Umbilical cord (tissue), 2 donors: ENCODE results near the gene STPG2. TPM values are rescaled to one million over a fixed set of nuclear protein-coding genes. Genes with fewer than 3 reads are reported as not detected.
"Not testable (repeated sequence)": the region's sequence is repeated elsewhere in the genome, so short reads cannot be mapped to it uniquely, and the experiment has no call there.

ENCODE experiments used
- DNase-seq: peaks from one replicate; pipeline ENCODE4 v3.0.0-alpha.2; 2015; ENCODE audit warnings: low spot score
- total RNA-seq: library from RNA; depleted of rRNA; stranded (reverse); fragments of >200 nt; gene quantifications from one replicate; pipeline ENCODE4 v1.2.3, GENCODE V29; 2014; ENCODE audit warnings: low replicate concordance; ENCODE audit not compliant: insufficient read depth

The STPG2 gene
- total RNA-seq, 1 donor from 2014 or later = 3.4 TPM

DNA sequence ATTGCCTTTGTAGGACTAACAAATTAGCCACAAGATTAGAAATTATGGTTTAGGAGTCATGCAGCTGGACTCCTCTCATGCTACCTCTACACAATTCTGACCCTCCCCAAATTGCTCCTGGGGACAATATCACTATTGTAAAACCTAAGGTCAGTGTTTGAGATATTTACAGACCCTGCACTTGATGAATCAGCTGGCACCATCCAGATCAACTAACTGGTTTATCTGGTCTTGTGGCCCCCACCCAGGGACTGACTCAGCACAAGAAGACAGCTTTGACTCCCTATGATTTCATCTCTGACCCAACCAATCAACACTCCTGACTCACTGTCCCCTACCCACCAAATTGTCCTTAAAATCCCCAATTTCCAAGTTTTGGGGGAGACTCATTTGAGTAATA is 192.4 kb downstream of the STPG2 start:
- DNase-seq = no peak

DNA sequence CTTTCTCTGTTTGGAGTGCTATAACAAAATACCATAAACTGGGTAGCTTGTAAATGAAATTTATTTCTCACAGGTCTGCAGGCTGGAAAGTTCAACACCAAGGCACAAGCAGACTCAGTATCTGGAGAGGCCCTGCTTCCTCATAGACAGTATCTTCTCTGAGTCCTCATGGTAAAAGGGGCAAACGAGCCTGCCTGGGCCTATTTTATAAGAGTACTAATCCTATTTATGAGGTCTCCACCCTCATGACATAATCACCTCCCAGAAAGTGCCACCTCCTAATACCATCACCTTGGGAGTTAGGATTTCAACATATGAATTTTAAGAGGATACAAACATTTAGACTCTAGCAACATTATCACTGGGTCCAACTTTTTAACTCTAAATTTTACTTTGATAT is 200.3 kb downstream of the STPG2 start:
- DNase-seq = no peak

DNA sequence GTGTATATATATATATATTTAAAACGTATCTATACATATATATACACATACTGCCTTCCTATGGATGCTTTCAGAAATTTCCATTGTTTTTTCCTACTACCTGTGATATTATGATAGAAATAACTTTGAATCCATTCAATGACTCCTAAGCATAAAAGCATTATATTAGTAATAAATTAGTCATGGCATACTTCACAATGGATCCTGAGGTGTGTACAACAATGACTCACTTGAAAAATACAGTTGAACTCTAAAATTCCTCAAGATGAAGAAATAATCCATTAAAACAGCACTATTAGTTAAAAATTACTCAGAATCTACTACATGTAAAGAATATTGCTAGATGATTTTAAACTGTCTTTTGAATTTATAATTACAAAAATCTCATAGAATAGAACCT is 201.1 kb downstream of the STPG2 start:
- DNase-seq = no peak

DNA sequence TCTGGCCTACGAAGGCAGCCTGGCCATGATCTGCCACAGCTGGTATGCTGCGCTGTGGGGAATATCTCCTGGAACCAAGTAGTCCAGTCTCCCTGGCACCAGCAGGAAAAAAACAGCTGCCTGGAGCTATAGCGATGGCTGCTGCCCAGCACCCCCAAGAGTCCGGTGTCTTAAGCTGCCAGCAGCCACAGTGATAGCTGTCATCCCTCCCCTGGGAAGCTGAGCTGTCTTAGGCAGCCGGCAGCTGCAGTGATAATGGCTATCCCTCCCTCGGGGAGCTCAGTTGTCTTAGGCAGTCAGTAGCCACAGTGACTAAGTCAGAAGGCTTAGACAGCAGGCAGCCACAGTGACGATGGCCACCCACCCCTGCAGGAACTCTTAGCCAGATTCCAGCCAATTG is 205.1 kb downstream of the STPG2 start:
- no peak for DNase-seq

DNA sequence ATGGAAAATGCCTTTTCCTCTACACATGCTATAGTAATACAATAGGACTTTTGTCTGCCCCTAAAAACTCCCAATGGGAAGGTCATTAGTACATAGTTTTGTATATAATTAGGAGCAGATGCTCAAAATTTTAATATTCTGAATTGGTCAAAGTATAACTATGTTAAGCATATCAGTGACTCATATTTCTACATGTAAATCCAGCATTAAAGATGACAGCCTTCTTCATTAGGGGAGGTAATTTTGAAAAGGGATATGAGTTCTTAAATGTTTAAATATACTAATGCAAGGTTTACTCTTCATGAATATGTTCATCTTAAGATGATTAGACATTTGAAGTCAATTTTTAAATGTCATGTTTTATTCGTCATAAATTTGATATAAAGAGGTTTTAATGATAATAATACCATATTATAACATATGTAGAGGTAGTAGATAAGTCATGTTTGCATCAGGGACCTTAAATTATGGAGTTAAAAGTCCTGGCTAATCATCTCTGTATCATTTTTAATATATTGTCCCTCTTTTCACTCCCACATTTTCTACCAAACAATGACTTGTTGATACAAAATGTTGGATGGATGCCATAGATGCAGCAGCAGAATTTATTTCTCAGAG is 218.8 kb downstream of the STPG2 start:
- no peak for DNase-seq

DNA sequence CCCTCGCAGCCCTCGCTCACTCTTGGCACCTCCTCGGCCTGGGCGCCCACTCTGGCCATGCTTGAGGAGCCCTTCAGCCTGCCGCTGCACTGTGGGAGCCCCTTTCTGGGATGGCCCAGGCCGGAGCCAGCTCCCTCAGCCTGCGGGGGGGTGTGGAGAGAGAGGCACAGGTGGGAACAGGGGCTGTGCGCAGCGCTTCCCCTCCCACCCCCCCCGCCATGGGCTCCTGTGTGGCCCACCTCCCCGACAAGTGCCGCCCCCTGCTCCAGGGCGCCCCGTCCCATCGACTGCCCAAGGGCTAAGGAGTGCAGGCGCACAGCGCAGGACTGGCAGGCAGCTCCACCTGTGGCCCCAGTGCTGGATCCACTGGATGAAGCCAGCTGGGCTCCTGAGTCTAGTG is 220.2 kb downstream of the STPG2 start:
- no peak for DNase-seq

DNA sequence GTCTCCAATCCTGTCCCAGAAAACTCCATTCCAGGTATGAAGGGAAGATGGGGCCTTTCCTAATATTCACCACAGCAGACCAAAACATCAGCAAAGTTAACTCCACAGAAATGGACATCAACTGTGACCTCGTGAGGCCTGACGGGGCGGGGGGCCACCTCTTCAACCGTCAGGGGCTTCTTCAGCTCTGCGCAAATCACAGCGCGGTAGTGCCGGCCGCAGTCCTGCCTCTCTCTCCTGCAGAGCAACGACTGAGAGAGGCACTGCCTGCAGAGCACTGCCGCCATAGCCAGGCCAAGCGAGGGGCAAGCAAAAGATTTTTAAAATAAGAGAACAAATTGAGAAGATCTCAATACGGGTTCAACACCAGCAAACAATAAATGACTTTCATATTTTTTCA is 226.2 kb downstream of the STPG2 start:
- DNase-seq = no peak

DNA sequence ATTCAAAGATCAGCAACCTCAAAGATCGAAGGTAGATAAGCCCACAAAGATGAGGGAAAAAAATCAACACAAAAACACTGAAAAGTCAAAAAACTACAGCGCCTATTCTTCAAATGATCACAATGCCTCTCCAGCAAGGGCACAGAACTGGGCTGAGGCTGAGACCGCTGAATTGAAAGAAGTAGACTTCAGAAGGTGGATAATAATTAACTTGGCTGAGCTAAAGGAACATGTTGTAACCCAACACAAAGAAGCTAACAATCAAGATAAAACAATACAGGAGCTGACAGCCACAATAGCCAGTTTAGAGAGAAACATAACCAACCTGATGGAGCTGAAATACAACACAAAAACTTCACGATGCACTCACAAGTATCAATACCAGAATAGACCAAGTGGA is 231.1 kb downstream of the STPG2 start:
- DNase-seq = no peak

DNA sequence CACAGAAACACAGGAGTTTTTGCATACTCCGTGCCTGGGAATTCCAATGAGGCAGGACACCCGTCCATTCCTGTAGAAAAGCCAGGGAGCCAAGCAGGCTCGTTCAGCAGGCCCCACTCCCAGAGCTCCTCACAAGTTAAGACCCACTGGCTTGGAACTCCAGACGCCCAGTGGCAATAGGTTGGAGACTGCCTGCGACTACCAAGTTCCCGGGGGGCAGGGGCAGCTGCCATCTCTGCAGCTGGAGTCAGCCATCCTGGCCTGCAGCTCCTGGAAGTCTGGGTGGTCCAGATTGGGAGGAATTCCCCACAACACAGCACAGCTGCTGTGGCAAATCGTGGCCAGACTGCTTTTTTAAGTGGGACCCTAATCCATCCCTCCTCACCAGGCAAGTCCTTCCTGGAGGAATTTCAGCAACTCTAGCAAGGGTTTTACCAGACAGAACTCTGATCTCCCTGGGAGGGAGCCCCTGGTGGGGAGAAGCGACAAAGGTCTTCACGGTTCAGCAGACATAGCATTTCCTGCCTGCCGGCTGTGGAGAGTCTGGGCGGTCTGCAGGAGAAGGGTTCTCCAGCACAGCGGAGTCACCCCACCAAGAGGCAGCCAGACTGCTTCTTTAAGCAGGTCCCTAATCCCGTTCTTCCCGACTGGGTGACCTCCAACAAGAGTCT is 231.9 kb downstream of the STPG2 start:
- no peak for DNase-seq

DNA sequence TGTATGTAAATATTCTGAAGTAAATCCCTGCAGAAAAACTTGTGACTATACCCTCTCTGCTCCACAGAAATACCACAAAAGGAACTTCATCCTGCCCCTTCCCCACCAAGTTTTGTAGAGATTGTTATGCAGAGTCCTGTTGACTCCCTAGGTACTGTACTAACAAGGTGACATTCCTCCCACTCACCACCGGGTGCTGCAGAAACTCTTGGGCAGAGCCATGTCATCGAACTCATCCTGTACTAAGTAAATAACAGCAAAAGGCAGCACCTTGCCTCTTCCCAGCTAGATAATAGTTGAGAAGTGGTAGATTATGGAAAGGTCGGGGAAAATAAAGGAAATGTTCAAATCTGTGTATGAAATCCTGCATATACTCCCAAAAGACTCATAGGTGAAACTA is 233.3 kb downstream of the STPG2 start:
- no peak for DNase-seq

DNA sequence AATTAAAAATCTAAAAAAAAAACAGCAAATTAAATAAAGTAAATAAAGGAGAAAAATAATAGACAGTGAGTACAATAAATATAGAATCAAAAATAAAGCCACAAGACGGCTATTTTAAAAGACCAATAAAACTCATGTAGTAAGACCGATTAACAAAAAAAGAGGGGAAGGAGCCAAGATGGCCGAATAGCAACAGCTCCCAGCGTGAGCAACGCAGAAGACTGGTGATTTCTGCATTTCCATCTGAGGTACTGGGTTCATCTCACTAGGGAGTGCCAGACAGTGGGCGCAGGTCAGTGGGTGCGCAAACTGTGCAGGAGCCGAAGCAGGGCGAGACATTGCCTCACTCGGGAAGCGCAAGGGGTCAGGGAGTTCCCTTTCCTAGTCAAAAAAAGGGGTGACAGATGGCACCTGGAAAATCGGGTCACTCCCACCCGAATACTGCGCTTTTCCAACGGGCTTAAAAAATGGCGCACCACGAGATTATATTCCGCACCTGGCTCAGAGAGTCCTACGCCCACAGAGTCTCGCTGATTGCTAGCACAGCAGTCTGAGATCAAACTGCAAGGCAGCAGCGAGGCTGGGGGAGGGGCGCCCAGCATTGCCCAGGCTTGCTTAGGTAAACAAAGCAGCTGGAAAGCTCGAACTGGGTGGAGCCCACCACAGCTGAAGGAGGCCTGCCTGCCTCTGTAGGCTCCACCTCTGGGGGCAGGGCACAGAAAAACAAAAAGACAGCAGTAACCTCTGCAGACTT is 239.7 kb downstream of the STPG2 start:
- not testable (repeated sequence) for DNase-seq

DNA sequence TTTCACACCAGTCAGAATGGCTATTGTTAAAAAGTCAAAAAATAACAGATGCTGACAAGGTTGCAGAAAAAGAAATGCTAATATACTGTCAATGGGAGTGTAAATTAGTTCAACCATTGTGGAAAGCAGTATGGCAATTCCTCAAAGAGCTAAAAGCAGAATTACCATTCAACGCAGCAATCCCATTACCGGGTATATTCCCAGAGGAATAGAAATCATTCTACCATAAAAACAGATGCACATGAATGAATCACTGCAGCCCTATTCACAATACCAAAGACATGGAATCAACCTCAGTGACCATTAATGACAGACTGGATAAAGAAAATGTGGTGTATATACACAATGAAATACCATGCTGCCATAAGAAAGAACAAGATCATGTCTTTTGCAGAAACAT is 243.0 kb downstream of the STPG2 start:
- no peak for DNase-seq

DNA sequence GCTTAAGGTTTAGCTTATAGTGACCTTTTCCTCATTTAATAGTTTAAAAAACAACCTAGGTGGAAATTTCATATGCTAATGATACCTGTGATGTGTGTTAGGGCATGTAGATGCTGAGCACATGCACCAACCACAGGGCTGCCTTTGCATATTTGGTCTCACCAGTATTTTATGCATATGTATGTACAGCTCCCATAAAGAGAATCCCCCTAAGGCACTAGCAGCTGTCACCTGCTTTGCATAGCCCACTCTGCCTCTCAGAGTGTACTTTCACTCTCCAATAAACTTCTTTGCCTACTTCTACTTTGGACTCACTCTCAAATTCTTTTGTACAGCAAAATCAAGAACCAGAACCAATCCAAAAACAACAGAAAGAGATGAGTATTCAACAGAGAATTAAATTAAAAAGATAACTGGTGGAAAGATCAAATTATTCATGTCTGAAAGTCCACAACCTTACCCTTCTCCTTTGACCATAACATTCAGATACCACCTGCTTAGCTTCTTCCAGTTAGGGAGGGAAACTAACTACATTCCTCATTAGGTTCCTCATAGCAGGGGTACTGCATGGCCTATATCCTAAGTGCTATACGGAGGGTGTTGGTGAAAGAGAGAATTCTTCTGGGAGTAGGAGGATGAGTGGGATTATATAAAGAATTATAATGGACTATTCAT is 250.5 kb downstream of the STPG2 start:
- DNase-seq = no peak

DNA sequence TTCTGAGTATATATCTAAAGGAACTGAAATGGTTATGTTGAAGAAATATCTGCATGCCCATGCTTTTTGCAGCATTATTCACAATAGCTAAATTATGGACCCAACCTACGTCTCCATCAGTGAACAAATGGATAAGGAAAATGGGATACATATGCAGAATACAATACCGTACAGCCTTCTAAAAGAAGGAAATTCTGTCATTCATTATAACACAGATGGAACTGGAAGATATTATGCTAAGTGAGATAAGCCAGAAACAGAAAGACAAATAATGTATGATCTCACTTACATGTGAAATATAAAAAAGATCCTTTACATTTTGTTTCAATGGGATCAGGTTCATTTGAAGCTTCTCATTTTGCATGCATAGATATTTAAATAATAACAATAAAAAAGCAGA is 263.3 kb downstream of the STPG2 start:
- no peak for DNase-seq

DNA sequence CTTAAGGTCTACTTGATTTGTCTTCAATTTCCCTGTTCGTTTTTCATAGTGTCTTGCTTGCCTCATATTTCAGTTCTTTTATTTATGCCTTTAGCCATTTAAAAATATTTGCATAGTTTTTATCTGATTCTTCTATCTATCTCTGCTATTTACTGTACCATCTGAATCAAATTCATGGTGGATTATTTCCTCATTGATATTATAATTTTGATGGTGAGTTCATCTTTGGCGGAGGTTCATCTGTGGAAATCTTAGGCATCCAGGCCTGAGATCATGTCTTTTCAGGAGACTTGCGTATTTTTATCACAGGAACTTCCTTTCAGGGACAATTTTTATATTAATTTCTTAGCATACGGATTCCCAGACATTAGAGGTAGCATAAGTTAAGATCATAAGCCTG is 275.2 kb downstream of the STPG2 start:
- no peak for DNase-seq

DNA sequence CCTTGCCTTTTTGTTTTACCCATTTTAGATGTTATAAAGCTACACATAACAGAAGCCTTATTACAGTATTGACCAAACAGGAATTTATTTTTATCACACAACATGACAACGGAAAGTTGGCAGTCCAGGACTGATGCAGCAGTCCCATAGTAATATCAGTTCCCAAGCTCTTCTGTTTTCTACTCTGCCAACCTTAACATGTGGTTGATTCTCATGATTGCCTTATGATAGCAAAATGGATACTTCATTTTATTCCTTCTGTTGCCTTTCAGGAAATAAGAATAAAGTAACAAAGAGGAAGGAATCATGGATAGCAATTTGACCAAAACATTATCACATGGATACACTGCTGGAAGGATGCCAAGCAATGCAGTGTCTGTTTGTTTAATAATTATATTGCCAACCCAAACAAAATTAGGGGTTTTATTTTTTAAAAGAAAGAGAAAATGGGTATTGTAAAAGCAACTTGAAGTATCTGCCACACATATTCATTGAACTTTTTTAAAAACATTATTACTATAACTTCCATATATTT is 275.7 kb downstream of the STPG2 start:
- no peak for DNase-seq

DNA sequence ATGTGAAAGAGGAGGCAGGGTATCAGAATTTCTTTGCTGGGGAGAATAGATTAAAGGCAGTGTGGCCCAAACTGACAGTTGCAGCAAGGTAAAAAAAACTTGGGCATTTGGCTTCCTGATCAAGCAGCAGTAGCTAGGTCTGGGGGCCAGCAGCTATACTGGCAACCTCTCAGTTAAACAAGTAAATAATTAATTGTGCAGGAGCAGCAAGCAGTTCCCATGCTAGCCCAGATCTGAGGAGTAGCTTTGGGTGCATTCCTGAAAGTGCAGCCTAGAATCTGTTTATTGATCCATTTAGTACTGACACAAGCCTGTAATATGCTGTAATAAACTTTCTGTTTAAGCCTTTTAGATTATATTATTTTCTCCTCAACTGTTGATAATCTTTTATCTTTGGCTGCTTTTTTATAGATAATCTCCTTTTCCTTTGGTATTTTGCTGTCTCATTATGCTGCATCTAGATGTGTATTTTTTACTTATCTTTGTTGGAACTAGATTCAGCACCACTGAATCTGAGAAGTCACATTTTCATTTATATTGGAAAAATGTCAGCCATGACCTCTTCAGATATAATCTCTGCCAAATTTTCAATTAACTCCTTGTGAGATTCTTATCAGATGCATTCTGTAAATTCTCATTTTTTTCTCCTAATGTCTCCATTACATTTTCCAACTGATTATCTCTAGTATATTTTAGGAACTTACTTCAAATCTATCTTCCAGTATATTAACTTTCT is 276.3 kb downstream of the STPG2 start:
- no peak for DNase-seq

DNA sequence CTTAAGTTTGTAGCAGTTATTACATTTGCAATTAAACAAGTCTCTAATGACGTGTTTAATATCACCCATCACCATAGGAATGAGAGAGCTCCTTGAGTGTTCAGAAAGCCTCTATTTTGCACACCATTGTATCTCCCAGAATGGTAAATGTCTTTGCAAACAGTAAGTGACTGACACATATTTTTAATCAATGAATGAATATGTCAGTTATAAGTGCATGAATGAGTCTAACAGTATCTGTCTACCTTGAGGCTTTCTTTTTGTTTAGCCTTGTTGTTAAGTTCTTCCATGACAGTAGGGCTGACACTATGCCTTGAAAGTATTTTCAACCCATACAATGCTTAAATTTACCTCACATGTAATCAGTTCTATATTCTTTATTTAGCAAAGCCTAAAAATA is 292.2 kb downstream of the STPG2 start:
- DNase-seq = no peak

DNA sequence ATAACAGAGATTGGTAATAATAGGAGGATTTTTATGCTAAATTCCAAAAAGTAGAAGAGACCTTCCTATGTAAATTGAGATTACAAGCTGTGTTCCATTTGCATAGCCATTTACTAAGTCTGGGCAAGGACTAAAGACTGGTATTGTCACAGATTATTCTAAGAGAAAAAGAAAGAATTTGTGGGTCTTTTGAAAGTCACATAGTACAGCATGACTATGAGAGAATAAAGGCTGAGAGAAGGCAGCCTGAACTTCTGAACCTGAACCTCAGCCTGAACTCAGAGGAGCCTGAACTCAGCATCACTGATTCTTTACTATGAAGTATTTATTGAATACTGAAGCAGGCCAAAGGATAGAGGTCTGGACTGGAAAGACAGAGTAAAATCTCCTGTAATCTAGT is 297.5 kb downstream of the STPG2 start:
- DNase-seq = no peak

DNA sequence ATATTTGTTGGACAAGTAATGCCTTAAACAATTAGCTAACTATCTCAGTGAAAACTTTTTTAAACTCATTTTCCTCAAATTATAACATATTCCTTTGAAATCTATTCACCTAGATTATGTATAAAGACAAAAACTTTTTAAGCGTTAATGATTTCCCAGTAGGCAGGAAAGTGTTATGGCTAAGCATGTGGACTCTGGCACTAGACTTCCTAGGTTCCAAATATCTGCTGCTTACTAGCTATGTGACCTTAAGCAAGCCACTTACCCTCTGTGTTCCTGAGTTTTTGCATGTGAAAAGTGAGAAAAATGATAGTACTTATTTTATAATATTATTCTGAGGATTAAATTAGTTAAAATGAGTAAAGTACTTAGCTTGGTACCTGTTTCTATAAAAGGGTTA is 301.8 kb downstream of the STPG2 start:
- no peak for DNase-seq

DNA sequence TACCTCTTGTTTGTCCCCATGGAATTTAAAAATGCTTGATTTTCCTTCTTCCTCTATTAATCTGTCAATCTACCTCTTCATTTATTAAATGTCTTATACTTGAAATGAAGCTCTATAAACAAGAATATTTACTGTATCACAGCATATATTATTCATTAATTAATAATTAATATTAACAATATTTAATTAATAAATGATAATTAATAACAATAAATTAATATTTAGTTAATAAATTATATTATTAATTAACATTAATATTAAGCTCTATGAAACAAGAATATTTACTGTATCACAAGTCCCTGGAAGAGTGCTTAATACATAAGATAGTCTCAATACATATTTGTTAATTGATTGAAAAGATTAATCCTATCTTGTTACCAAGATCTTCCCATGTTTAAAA is 306.6 kb downstream of the STPG2 start:
- DNase-seq = no peak

DNA sequence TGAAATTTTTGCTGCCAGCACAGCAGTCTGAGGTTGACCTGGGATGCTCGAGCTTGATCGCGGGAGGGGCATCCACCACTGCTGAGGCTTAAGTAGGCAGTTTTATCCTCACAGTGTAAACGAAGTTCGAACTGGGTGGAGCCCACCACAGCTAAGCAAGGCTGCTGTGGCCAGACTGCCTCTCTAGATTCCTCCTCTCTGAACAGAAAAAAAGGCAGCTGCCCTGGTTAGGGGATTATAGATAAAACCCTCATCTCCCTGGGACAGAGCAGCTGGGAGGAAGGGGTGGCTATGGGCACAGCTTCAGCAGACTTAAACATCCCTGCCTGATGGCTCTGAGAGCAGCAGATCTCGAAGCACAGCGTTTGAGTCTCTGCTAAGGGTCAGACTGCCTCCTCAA is 314.6 kb downstream of the STPG2 start:
- peak; percentile 10 for DNase-seq
